T-cell (primary cell): Measurements from ENCODE around the gene GALNT1. TPM values are rescaled to one million over a fixed set of nuclear protein-coding genes. Genes with fewer than 3 reads are reported as not detected.

Experiments
- ATAC-seq, 4 experiments: fragments of 200-7000 bp in 3 of 4; fragments of 150-1000 bp in 1 of 4; cut with Tn5 transposase; replicated peaks in 1 of 4; 1 replicate in 3 of 4; 2 replicates in 1 of 4; pipeline ENCODE4 v1.10.0; 2021; ENCODE audit warnings: moderate library complexity in 3 of 4, mild to moderate bottlenecking in 2 of 4, moderate number of reproducible peaks in 1 of 4
- CTCF ChIA-PET, 2 donors: fragments of 300-600 bp; sonication (Branson Sonifier 250); formaldehyde crosslinking; loops; one replicate each; lab custom pipeline; 2022; ENCODE audit warnings: antibody characterized with exemption in 2 of 2; lab: Charles Lee
- POLR2A ChIA-PET, 2 donors: fragments of 300-600 bp; sonication (Branson Sonifier 250); formaldehyde crosslinking; loops; one replicate each; lab custom pipeline; 2022; ENCODE audit warnings: antibody characterized with exemption in 2 of 2; lab: Charles Lee
- DNase-seq, 35 experiments: peaks; one replicate each; pipeline versions ENCODE4 v3.0.0 to v3.0.0-alpha.2; 2013 to 2023
- H3K27ac ChIP-seq: one replicate; pipeline ENCODE4 v1.5.1; 2013; ENCODE audit warnings: low read length
- H3K27me3 ChIP-seq, 2 experiments: replicated peaks in 1 of 2; 1 replicate in 1 of 2; 2 replicates in 1 of 2; pipeline versions ENCODE4 v1.6.1 to v1.7.0; 2013; ENCODE audit warnings: low read length in 1 of 2, mixed read lengths in 1 of 2; ENCODE audit not compliant: control insufficient read depth in 2 of 2, insufficient read depth in 2 of 2; ENCODE audit errors: extremely low read depth in 1 of 2
- H3K36me3 ChIP-seq, 2 donors: 1 replicate in 1 of 2; 2 replicates in 1 of 2; pipeline versions ENCODE4 v1.6.1 to v1.7.0; 2013; ENCODE audit warnings: low read length in 1 of 2; ENCODE audit not compliant: control insufficient read depth in 2 of 2, insufficient read depth in 1 of 2; ENCODE audit errors: extremely low read depth in 1 of 2
- H3K4me1 ChIP-seq, 2 experiments: 1 replicate in 1 of 2; 2 replicates in 1 of 2; pipeline versions ENCODE4 v1.6.1 to v1.7.0; 2013; ENCODE audit warnings: low read length in 2 of 2, mixed read lengths in 1 of 2; ENCODE audit not compliant: insufficient read depth in 2 of 2, control insufficient read depth in 1 of 2; ENCODE audit errors: extremely low read depth in 1 of 2
- H3K4me3 ChIP-seq, 2 donors: 1 replicate in 1 of 2; 2 replicates in 1 of 2; pipeline versions ENCODE4 v1.5.1 to v1.7.0; 2013; ENCODE audit warnings: mild to moderate bottlenecking in 2 of 2, low read length in 1 of 2, moderate library complexity in 1 of 2; ENCODE audit not compliant: control insufficient read depth in 1 of 2; ENCODE audit errors: extremely low read depth in 1 of 2
- H3K9me3 ChIP-seq: 2 replicates; pipeline ENCODE4 v1.7.0; 2013
- H3K27ac Mint-ChIP-seq, 2 donors: one replicate each; pipeline ENCODE4 v1.8.0; 2020 to 2021; ENCODE audit warnings: mild to moderate bottlenecking in 2 of 2, mixed read lengths in 2 of 2
- H3K27me3 Mint-ChIP-seq, 2 donors: one replicate each; pipeline ENCODE4 v1.8.0; 2021 to 2022; ENCODE audit warnings: mixed read lengths in 2 of 2
- H3K36me3 Mint-ChIP-seq: one replicate; pipeline ENCODE4 v1.8.0; 2021; ENCODE audit warnings: mixed read lengths
- H3K4me1 Mint-ChIP-seq, 3 donors: one replicate each; pipeline ENCODE4 v1.8.0; 2020 to 2022; ENCODE audit warnings: mixed read lengths in 3 of 3, mild to moderate bottlenecking in 1 of 3
- H3K4me3 Mint-ChIP-seq, 3 donors: one replicate each; pipeline ENCODE4 v1.8.0; 2020 to 2022; ENCODE audit warnings: mild to moderate bottlenecking in 3 of 3, mixed read lengths in 3 of 3, moderate library complexity in 3 of 3
- H3K9me3 Mint-ChIP-seq, 3 donors: one replicate each; pipeline ENCODE4 v1.8.0; 2020 to 2022; ENCODE audit warnings: mixed read lengths in 3 of 3
- WGBS: methylation state at CpG from one replicate; pipeline ENCODE4 v1.1.5; 2013; ENCODE audit warnings: missing lambda C conversion rate; ENCODE audit not compliant: insufficient coverage; 5-methylcytosine and 5-hydroxymethylcytosine counted together
- total RNA-seq, 35 experiments: library from RNA in 6 of 35; stranded (reverse) in 6 of 35; fragments of 120-200 nt in 1 of 35; gene quantifications; one replicate each; pipeline versions ENCODE4 v1.2.1 to v1.2.4 and lab custom pipeline; 2013 to 2026

The GALNT1 gene
- total RNA-seq, 5 donors from 2014 or later (not counting 1 experiment from before 2014, with no cell fraction given) = 28.2 to 34.2 (median 30.0) TPM

DNA sequence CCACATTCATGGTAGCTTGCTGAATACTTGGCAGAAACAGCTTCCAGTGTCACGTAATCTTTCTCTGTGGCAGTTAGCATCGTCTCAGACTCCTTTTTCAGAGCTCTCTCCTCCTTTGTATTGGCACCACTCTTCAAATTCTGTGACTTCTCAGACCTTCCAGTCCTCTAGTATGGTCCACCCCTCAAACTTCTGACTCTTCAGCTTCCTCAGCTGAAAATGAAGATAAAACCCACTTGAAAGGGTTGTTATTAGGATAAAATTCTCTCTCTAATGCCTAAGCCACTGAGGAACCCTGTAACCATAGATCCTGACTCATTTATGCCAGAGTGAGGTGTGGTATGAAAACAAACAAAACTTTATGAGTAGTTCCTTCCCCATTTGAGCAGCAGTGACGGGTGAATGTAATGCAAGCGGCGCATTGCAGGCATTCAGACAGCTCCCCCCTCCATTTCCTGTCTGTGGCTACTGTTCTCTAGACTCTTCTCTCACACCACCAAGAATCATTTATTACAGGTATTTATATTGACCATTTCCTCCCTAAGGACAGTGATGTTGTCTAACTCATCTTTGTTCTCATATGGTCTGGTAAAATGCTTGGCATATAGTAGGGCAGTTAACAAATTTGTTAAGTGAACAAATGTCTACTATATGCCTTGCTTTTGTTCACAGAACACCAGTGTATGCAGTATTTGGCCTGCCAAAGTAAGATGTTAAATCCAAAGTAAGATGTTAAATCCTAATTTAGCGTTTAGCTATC lies 35.3 kb downstream of the GALNT1 start:
- Histone ChIP-seq H3K4me1 (peaks cover 4 to 30% of the 10 kb centered on the region in 2 experiments), H3K27me3 (no peaks in the 10 kb centered on the region), H3K36me3 (no peaks in the 10 kb centered on the region), H3K4me3 (peak overlapping the region in 1 of 2 donors; percentile 13), H3K9me3 (no peaks in the 10 kb centered on the region), H3K27ac (peak overlapping the region; percentile 67)
- Mint-ChIP-seq H3K36me3 (peaks cover 4% of the 10 kb centered on the region), H3K27ac (no peak overlapping the region), H3K27me3 (no peaks in the 10 kb centered on the region), H3K9me3 (no peaks in the 10 kb centered on the region), H3K4me3 (no peak overlapping the region), H3K4me1 (peaks cover 6 to 31% (median 25%) of the 10 kb centered on the region in 3 donors)
- peak in 34 of 35 experiments; percentile 29 to 74 (median 50) for DNase-seq
- WGBS = no CpG with 5 or more reads among the region's 6 CpGs
- ATAC-seq = peak; percentile 95 to 97 (median 96)
- POLR2A ChIA-PET = interaction anchor here (0.6 to 1.0 kb wide), 4 partner anchors 11 to 1212 kb away, joined by 4 to 7 read pairs (median 4); partner anchors contain the start of gene TPGS2 (in 1 of the 2)
- CTCF ChIA-PET = interaction anchor here in 1 of 2 donors (1.2 kb wide), 1 partner anchor 611 kb away, joined by 4 read pairs; no protein-coding TSS in a partner anchor

DNA sequence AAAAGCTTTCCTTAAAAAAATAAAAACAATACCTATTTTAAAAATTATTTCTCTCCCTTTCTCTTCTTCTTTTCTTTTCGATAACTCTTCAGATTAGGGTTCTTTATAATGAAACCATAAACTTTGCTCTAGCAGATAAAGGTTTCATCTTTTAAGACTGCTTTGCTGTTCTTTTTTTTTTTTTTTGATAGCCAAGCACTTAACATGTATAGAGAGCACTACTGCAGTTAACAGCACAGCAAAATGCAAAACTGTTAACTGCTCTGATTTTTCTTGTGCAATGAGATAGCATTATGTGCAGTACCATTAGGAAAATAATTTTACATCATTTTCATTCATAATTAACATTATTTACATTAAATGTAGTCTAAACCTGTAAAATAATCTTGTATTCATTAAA lies 36.3 kb downstream of the GALNT1 start:
- H3K27ac ChIP-seq = peak overlapping the region; percentile 67
- H3K4me1 Mint-ChIP-seq = peaks cover 11 to 38% (median 31%) of the 10 kb centered on the region in 3 donors
- H3K27ac Mint-ChIP-seq = no peak overlapping the region
- ChIA-PET POLR2A (interaction anchor here in 1 of 2 donors (0.6 to 0.7 kb wide), 3 partner anchors 131 to 1211 kb away, joined by 3 to 7 read pairs (median 5); partner anchors contain the start of gene TPGS2), CTCF (no interaction called here)
- DNase-seq (no peak), ATAC-seq (no peak)
- H3K27me3 Mint-ChIP-seq = no peaks in the 10 kb centered on the region
- H3K4me3 ChIP-seq = no peak overlapping the region
- WGBS = no CpG with 5 or more reads among the region's 1 CpG
- H3K36me3 ChIP-seq = no peaks in the 10 kb centered on the region
- H3K36me3 Mint-ChIP-seq = peaks cover 4% of the 10 kb centered on the region
- H3K27me3 ChIP-seq = no peaks in the 10 kb centered on the region
- peaks cover 4 to 37% of the 10 kb centered on the region in 2 experiments for H3K4me1 ChIP-seq
- no peaks in the 10 kb centered on the region for H3K9me3 Mint-ChIP-seq
- no peak overlapping the region for H3K4me3 Mint-ChIP-seq
- H3K9me3 ChIP-seq = no peaks in the 10 kb centered on the region

DNA sequence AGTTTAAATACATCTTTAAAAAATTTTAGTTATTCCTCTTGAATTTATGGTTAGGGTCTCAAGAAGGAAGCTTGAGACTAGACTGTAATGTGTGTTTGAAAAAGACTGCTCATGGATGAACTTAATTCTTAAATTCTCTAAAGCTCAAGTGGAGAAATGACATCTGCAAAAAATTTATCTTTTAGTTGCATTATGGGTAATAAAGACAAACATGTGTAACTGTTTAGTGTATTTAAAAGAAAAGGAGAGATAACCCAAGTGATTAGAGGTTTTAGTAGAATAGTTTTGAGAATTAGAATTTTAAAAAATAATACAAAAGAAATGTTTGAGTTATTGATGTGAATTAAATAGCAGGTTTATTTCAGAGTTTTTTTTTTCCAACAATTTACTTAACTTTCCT lies 36.7 kb downstream of the GALNT1 start:
- peaks cover 4% of the 10 kb centered on the region for H3K36me3 Mint-ChIP-seq
- H3K27me3 ChIP-seq = no peaks in the 10 kb centered on the region
- no peak overlapping the region for H3K4me3 ChIP-seq
- POLR2A ChIA-PET = interaction anchor here in 1 of 2 donors (0.6 kb wide), 1 partner anchor 417 kb away, joined by 3 read pairs; no protein-coding TSS in a partner anchor
- no peak for DNase-seq
- peaks cover 11 to 38% (median 32%) of the 10 kb centered on the region in 3 donors for H3K4me1 Mint-ChIP-seq
- H3K9me3 ChIP-seq = no peaks in the 10 kb centered on the region
- no peak overlapping the region for H3K4me3 Mint-ChIP-seq
- CTCF ChIA-PET = no interaction called here
- no peak for ATAC-seq
- H3K4me1 ChIP-seq = peaks cover 4 to 38% of the 10 kb centered on the region in 2 experiments
- no peak overlapping the region for H3K27ac ChIP-seq
- no peaks in the 10 kb centered on the region for H3K9me3 Mint-ChIP-seq
- H3K27me3 Mint-ChIP-seq = no peaks in the 10 kb centered on the region
- H3K27ac Mint-ChIP-seq = no peak overlapping the region
- H3K36me3 ChIP-seq = no peaks in the 10 kb centered on the region

DNA sequence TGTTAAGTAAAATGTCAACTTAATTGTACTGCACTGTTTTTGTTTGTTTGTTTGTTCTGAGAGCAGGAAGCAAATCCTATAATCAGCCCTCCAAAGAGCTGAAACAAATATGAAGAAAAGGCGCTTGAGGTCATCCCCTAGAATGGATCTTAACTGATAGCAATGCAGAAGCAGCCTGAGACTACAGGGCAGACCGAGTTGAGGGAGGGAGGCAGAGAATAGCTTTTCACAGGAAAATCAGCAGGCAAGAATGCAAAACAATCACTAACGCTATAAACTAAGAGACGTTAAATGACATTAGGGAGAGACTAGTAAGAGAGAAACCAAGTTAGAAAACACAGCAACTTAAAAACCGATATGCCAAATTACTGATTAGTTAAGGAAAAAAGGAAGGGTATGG lies 37.2 kb downstream of the GALNT1 start:
- no peaks in the 10 kb centered on the region for H3K27me3 Mint-ChIP-seq
- ChIA-PET CTCF (no interaction called here), POLR2A (no interaction called here)
- H3K36me3 Mint-ChIP-seq = peaks cover 4% of the 10 kb centered on the region
- Histone ChIP-seq H3K27me3 (no peaks in the 10 kb centered on the region), H3K9me3 (no peaks in the 10 kb centered on the region), H3K27ac (no peak overlapping the region), H3K4me3 (no peak overlapping the region), H3K36me3 (no peaks in the 10 kb centered on the region), H3K4me1 (peaks cover 4 to 42% of the 10 kb centered on the region in 2 experiments)
- ATAC-seq (no peak), DNase-seq (no peak)
- no peak overlapping the region for H3K4me3 Mint-ChIP-seq
- H3K27ac Mint-ChIP-seq = no peak overlapping the region
- peaks cover 15 to 42% (median 36%) of the 10 kb centered on the region in 3 donors for H3K4me1 Mint-ChIP-seq
- no CpG with 5 or more reads among the region's 5 CpGs for WGBS
- no peaks in the 10 kb centered on the region for H3K9me3 Mint-ChIP-seq

DNA sequence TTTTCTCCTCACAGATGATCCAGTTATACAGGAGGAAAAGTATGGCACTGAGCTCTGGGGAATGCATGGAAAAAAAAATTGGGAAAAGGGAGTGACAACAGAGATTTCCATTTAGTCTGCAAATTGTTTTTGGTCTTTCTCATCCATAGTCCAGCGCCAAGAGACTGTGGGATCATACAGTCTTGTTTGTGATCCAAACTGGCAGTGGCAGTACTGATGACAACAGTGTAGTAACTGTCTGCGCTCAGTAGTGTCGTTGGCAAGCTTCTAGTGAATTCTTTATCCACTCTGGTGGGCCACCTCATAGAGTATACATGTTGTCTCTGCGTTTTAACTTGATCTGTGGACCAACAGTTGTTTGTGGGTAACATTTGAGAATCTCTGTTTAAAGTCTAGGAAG lies 37.9 kb downstream of the GALNT1 start:
- Mint-ChIP-seq H3K4me3 (no peak overlapping the region), H3K27ac (peak overlapping the region in 1 of 2 donors; percentile 11), H3K9me3 (no peaks in the 10 kb centered on the region), H3K27me3 (no peaks in the 10 kb centered on the region), H3K36me3 (peaks cover 4% of the 10 kb centered on the region), H3K4me1 (peaks cover 23 to 46% (median 43%) of the 10 kb centered on the region in 3 donors)
- H3K27ac ChIP-seq = no peak overlapping the region
- no peaks in the 10 kb centered on the region for H3K9me3 ChIP-seq
- CTCF ChIA-PET = no interaction called here
- 100% methylated on average over 2 of the region's 4 CpGs for WGBS
- no peaks in the 10 kb centered on the region for H3K36me3 ChIP-seq
- H3K4me3 ChIP-seq = no peak overlapping the region
- POLR2A ChIA-PET = no interaction called here
- ATAC-seq = no peak
- peaks cover 4 to 48% of the 10 kb centered on the region in 2 experiments for H3K4me1 ChIP-seq
- no peak for DNase-seq
- no peaks in the 10 kb centered on the region for H3K27me3 ChIP-seq

DNA sequence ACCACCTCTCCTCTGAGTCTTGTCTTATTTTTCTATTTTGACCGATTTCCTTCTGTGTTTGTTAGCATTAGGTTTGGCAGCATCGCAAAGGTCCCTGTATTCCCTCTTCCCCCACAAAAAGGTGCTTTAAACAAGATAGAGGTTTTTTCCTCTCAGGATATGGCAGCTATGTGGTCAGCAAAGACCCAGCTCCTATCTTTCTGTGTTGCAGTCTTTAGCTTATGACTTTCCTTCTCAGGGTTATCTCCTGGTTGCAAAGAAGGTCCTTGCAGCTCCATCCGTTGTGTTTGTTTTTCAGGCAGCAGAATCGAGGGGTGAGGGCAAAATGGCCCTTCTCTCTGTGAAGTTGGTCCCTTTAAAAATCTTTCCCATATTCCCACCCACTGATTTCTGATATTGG lies 38.4 kb downstream of the GALNT1 start:
- CTCF ChIA-PET = no interaction called here
- no peak overlapping the region for H3K27ac ChIP-seq
- H3K4me1 Mint-ChIP-seq = peaks cover 26 to 47% (median 43%) of the 10 kb centered on the region in 3 donors
- H3K36me3 Mint-ChIP-seq = peaks cover 4% of the 10 kb centered on the region
- no peak for ATAC-seq
- no peak overlapping the region for H3K27ac Mint-ChIP-seq
- H3K4me3 ChIP-seq = no peak overlapping the region
- no peak for DNase-seq
- H3K9me3 Mint-ChIP-seq = no peaks in the 10 kb centered on the region
- no CpG with 5 or more reads among the region's 4 CpGs for WGBS
- no peak overlapping the region for H3K4me3 Mint-ChIP-seq
- POLR2A ChIA-PET = no interaction called here
- no peaks in the 10 kb centered on the region for H3K36me3 ChIP-seq
- peaks cover 4 to 51% of the 10 kb centered on the region in 2 experiments for H3K4me1 ChIP-seq
- no peaks in the 10 kb centered on the region for H3K27me3 ChIP-seq
- no peaks in the 10 kb centered on the region for H3K27me3 Mint-ChIP-seq
- H3K9me3 ChIP-seq = no peaks in the 10 kb centered on the region
